AG09309 (cell line): Measurements from ENCODE around the gene SNRNP40.

ENCODE experiments used
- DNase-seq: peaks from one replicate; pipeline ENCODE4 v3.0.0-alpha.2; 2010; ENCODE audit warnings: low read depth
- H3K4me3 ChIP-seq: 2 replicates; pipeline ENCODE4 v1.5.1; 2011; ENCODE audit warnings: mild to moderate bottlenecking, low read depth, low read length, moderate library complexity; ENCODE audit not compliant: control insufficient read depth
- TF ChIP-seq, protein P1 (sequence below): IDR thresholded peaks from 2 replicates; pipeline ENCODE4 v1.5.1; 2011; ENCODE audit warnings: mild to moderate bottlenecking, low read depth, low read length, inconsistent platforms; ENCODE audit not compliant: insufficient read depth, control insufficient read depth; ENCODE audit errors: missing control alignments

Gene SNRNP40

GRCh38 chr1:31306278-31306677 lies 9.7 kb upstream of the SNRNP40 start:
- DNase-seq: peak; percentile 86
- TF ChIP-seq, protein P1, sequence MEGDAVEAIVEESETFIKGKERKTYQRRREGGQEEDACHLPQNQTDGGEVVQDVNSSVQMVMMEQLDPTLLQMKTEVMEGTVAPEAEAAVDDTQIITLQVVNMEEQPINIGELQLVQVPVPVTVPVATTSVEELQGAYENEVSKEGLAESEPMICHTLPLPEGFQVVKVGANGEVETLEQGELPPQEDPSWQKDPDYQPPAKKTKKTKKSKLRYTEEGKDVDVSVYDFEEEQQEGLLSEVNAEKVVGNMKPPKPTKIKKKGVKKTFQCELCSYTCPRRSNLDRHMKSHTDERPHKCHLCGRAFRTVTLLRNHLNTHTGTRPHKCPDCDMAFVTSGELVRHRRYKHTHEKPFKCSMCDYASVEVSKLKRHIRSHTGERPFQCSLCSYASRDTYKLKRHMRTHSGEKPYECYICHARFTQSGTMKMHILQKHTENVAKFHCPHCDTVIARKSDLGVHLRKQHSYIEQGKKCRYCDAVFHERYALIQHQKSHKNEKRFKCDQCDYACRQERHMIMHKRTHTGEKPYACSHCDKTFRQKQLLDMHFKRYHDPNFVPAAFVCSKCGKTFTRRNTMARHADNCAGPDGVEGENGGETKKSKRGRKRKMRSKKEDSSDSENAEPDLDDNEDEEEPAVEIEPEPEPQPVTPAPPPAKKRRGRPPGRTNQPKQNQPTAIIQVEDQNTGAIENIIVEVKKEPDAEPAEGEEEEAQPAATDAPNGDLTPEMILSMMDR: no peak
- no peak overlapping the region for H3K4me3 ChIP-seq

- no peak for DNase-seq
- no peak overlapping the region for H3K4me3 ChIP-seq
- TF ChIP-seq, protein P1: no peak
These were observed 6.3 kb upstream of the SNRNP40 start for GRCh38 chr1:31302709-31303441.

DNA sequence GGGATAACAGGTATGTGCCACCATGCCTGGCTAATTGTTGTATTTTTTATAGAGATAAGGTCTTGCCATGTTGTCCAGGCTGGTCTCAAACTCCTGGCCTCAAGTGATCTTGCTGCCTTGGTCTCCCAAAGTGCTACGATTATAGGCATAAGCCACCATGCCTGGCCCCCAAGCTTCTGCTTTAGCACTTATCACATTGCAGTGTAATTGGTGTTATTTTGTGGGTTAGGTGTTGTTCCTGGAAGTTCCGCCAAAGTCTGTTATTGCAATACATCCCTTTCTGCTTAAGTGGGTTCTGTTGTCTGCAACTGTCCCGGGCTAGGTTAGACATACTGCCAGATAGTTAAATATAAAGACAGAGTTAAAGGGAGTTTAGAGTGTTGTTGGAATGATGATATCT lies 3.6 kb upstream of the SNRNP40 start:
- no peak for DNase-seq
- TF ChIP-seq, protein P1: no peak
- H3K4me3 ChIP-seq: no peak overlapping the region

DNA sequence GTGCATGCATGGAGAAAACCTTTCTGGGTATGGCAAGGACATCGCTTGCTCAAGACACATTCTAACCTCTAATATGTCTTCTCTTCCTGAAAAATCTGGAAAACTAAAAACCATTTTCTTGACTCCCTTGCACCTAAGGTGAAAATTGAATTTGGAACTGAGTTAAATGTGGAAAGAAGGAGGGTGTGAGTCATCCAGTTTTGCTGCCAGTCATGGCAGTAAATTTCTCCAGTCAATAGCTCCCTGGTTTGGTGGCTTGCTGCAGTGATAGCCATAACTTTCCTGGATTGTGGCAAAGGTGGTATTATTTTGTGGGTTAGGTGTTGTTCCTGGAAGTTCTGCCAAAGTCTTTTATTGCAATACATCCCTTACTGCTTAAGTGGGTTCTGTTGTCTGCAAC lies 2.8 kb upstream of the SNRNP40 start:
- no peak overlapping the region for H3K4me3 ChIP-seq
- TF ChIP-seq, protein P1: no peak
- DNase-seq: no peak

DNA sequence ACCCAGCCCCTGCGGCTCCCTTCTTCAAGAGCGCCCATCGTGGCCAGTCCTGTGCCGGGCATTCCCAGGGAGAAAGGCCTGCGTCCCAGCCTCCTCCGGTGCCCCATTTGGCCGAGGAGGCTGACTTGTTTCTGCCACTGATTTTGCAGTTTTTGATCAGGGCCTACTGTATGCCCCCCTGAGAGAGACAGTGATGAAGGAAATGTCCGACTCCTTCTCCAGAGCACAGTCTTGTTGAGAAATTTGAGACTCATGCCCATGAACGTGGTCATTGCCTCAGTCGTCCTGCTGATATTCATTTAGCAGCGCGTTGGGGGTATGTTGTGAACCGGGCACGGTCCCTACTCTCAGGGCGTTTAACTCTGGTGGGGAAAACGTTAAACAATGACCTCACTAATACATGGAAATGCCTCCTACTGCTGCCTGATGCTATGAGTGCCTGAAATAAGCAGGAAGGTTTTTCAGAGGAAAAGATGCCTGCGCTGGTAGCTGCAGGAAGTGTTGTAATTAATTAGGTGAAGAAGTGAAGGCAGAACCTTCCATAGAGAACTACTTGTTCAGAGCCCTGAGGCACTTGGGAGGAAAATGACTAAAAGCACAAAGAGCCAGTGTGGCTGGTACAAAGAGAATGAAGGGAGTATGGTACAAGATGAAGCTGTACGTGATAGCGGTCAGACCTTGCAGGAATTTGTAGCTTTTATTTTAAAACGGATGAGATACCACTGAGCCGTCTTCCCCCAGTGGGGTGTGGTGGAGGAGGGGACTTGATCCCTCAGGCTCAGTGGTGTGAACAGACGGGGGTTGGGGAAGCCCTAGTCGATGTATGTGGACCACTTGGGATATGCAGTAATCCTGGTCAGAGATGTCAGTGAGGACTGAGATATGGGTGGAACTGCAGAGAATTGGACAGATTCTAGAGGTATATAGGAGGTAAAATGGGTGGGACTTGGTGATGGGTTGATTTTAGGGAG lies 974 bp upstream of the SNRNP40 start:
- TF ChIP-seq, protein P1: no peak
- peak overlapping the region; percentile 74 for H3K4me3 ChIP-seq
- DNase-seq: no peak

GRCh38 chr1:31295874-31296485 lies 608 bp downstream of the SNRNP40 start:
- DNase-seq: no peak
- TF ChIP-seq, protein P1: no peak

More at GRCh38 chr1:31295874-31296485, 608 bp downstream of the SNRNP40 start:
- H3K4me3 ChIP-seq: peak overlapping the region; percentile 74
